H9 (cell line): Measurements from ENCODE around the gene JKAMP. TPM values are rescaled to one million over a fixed set of nuclear protein-coding genes. Genes with fewer than 3 reads are reported as not detected.

Source experiments
- DNase-seq: peaks from one replicate; pipeline ENCODE4 v3.0.0-alpha.2; 2017
- H2AFZ ChIP-seq: one replicate; pipeline ENCODE4 v1.6.1; 2013; ENCODE audit warnings: mild to moderate bottlenecking, low read length, control low read depth, moderate library complexity
- H2AK5ac ChIP-seq: 2 replicates; pipeline ENCODE4 v1.6.1; 2013; ENCODE audit warnings: low read length, control low read depth, mixed read lengths; ENCODE audit not compliant: insufficient read length
- H2BK120ac ChIP-seq: one replicate; pipeline ENCODE4 v1.6.1; 2013; ENCODE audit warnings: low read depth, mild to moderate bottlenecking, low read length, control low read depth, inconsistent platforms; ENCODE audit not compliant: poor library complexity, severe bottlenecking
- H2BK12ac ChIP-seq: 2 replicates; pipeline ENCODE4 v1.6.1; 2013; ENCODE audit warnings: low read length, control low read depth, mixed read lengths, low read depth; ENCODE audit not compliant: insufficient read length
- H2BK15ac ChIP-seq: 2 replicates; pipeline ENCODE4 v1.6.1; 2013; ENCODE audit warnings: low read depth, low read length, control low read depth
- H2BK20ac ChIP-seq: one replicate; pipeline ENCODE4 v1.6.1; 2013; ENCODE audit warnings: low read depth, mild to moderate bottlenecking, low read length, control low read depth, inconsistent platforms; ENCODE audit not compliant: poor library complexity, severe bottlenecking
- H2BK5ac ChIP-seq: 2 replicates; pipeline ENCODE4 v1.6.1; 2013; ENCODE audit warnings: low read length, control low read depth, mixed read lengths; ENCODE audit not compliant: insufficient read length
- H3K14ac ChIP-seq: 2 replicates; pipeline ENCODE4 v1.6.1; 2013; ENCODE audit warnings: low read length, control low read depth; ENCODE audit not compliant: insufficient read depth
- H3K18ac ChIP-seq: 2 replicates; pipeline ENCODE4 v1.6.1; 2013; ENCODE audit warnings: low read depth, mild to moderate bottlenecking, mixed read lengths, low read length, control low read depth; ENCODE audit not compliant: insufficient read length
- H3K23ac ChIP-seq: 2 replicates; pipeline ENCODE4 v1.6.1; 2013; ENCODE audit warnings: low read length, control low read depth, mixed read lengths, low read depth; ENCODE audit not compliant: insufficient read length
- H3K23me2 ChIP-seq: 2 replicates; pipeline ENCODE4 v1.6.1; 2013; ENCODE audit warnings: low read depth, mild to moderate bottlenecking, mixed read lengths, low read length, control low read depth; ENCODE audit not compliant: insufficient read length, poor library complexity, severe bottlenecking
- H3K27ac ChIP-seq: 2 replicates; pipeline ENCODE4 v1.5.1; 2013; ENCODE audit warnings: low read length, control low read depth, mixed read lengths, low read depth; ENCODE audit not compliant: insufficient read length
- H3K27me3 ChIP-seq: 2 replicates; pipeline ENCODE4 v1.6.1; 2013; ENCODE audit warnings: low read length, control low read depth, inconsistent platforms; ENCODE audit not compliant: insufficient read depth
- H3K4ac ChIP-seq: 2 replicates; pipeline ENCODE4 v1.6.1; 2013; ENCODE audit warnings: low read depth, mild to moderate bottlenecking, control low read depth, inconsistent platforms, low read length, moderate library complexity
- H3K4me1 ChIP-seq: 2 replicates; pipeline ENCODE4 v1.6.1; 2013; ENCODE audit warnings: low read length, control low read depth, inconsistent platforms; ENCODE audit not compliant: insufficient read depth
- H3K4me2 ChIP-seq: 2 replicates; pipeline ENCODE4 v1.6.1; 2013; ENCODE audit warnings: low read length, control low read depth, mixed read lengths; ENCODE audit not compliant: insufficient read length, insufficient read depth
- H3K56ac ChIP-seq: 2 replicates; pipeline ENCODE4 v1.6.1; 2013; ENCODE audit warnings: low read depth, mild to moderate bottlenecking, mixed read lengths, low read length, control low read depth; ENCODE audit not compliant: insufficient read length
- H3K79me1 ChIP-seq: 2 replicates; pipeline ENCODE4 v1.6.1; 2013; ENCODE audit warnings: low read depth, mild to moderate bottlenecking, moderate library complexity, low read length, control low read depth, inconsistent platforms; ENCODE audit not compliant: insufficient read depth, poor library complexity, severe bottlenecking
- H3K79me2 ChIP-seq: 2 replicates; pipeline ENCODE4 v1.6.1; 2013; ENCODE audit warnings: low read length, control low read depth, inconsistent platforms; ENCODE audit not compliant: insufficient read depth
- H3K9ac ChIP-seq: 2 replicates; pipeline ENCODE4 v1.6.1; 2013; ENCODE audit warnings: low read length, control low read depth, mixed read lengths; ENCODE audit not compliant: insufficient read length; ENCODE audit errors: extremely low read depth
- H3K9me3 ChIP-seq: one replicate; pipeline ENCODE4 v1.6.1; 2013; ENCODE audit warnings: low read depth, low read length, inconsistent platforms; ENCODE audit not compliant: control insufficient read depth
- H3T11ph ChIP-seq: one replicate; pipeline ENCODE4 v1.6.1; 2013; ENCODE audit warnings: mild to moderate bottlenecking, low read length, control low read depth, inconsistent platforms
- H4K20me1 ChIP-seq: one replicate; pipeline ENCODE4 v1.6.1; 2013; ENCODE audit not compliant: control insufficient read depth, insufficient read length, insufficient read depth
- H4K5ac ChIP-seq: 2 replicates; pipeline ENCODE4 v1.6.1; 2013; ENCODE audit warnings: low read depth, mild to moderate bottlenecking, mixed read lengths, low read length, control low read depth; ENCODE audit not compliant: insufficient read length
- H4K8ac ChIP-seq: replicated peaks from 2 replicates; pipeline ENCODE4 v1.6.1; 2013; ENCODE audit warnings: low read length, control low read depth, mixed read lengths, low read depth; ENCODE audit not compliant: insufficient read length
- H4K91ac ChIP-seq: 2 replicates; pipeline ENCODE4 v1.6.1; 2013; ENCODE audit warnings: low read depth, mild to moderate bottlenecking, moderate library complexity, mixed read lengths, low read length, control low read depth; ENCODE audit not compliant: insufficient read length
- H3K27ac Mint-ChIP-seq, 3 experiments: 2 replicates in 2 of 3; 3 replicates in 1 of 3; pipeline ENCODE4 v1.8.0; 2020 to 2021; ENCODE audit warnings: mixed read lengths in 3 of 3, mild to moderate bottlenecking in 1 of 3, moderate library complexity in 1 of 3
- H3K27me3 Mint-ChIP-seq: 2 replicates; pipeline ENCODE4 v1.8.0; 2021; ENCODE audit warnings: low read depth, mild to moderate bottlenecking, moderate library complexity, mixed read lengths
- H3K36me3 Mint-ChIP-seq, 3 experiments: 2 replicates in 2 of 3; 3 replicates in 1 of 3; pipeline ENCODE4 v1.8.0; 2020 to 2021; ENCODE audit warnings: low read depth in 3 of 3, mixed read lengths in 3 of 3; ENCODE audit not compliant: insufficient read depth in 1 of 3
- H3K4me1 Mint-ChIP-seq, 2 experiments: 2 replicates each; pipeline ENCODE4 v1.8.0; 2020; ENCODE audit warnings: mixed read lengths in 2 of 2
- H3K4me3 Mint-ChIP-seq, 2 experiments: 2 replicates in 1 of 2; 3 replicates in 1 of 2; pipeline ENCODE4 v1.8.0; 2020 to 2021; ENCODE audit warnings: mild to moderate bottlenecking in 2 of 2, mixed read lengths in 2 of 2, moderate library complexity in 1 of 2
- H3K9me3 Mint-ChIP-seq, 2 experiments: 2 replicates in 1 of 2; 3 replicates in 1 of 2; pipeline ENCODE4 v1.8.0; 2020; ENCODE audit warnings: mild to moderate bottlenecking in 2 of 2, mixed read lengths in 2 of 2, moderate library complexity in 1 of 2
- CTCF ChIP-seq: fragments of 200-600 bp; sonication (generic); conservative IDR thresholded peaks from 3 replicates; pipeline ENCODE4 v1.8.0; 2021; ENCODE audit warnings: antibody characterized with exemption, mild to moderate bottlenecking
- WGBS: extraction: QIAGEN DNeasy Blood & Tissue Kit; methylation state at CpG from one replicate; pipeline ENCODE4 v1.1.7; 2013; ENCODE audit warnings: missing lambda C conversion rate, low lambda C conversion rate, mixed read lengths; ENCODE audit not compliant: insufficient read length; ENCODE audit errors: extremely low coverage; 5-methylcytosine and 5-hydroxymethylcytosine counted together
- total RNA-seq: library from RNA; stranded (reverse); gene quantifications from 2 replicates; pipeline ENCODE4 v1.2.1, GENCODE V29; 2021

The JKAMP gene
- total RNA-seq, 1 experiment from 2014 or later: 33.8 TPM

- H3K4me2 ChIP-seq: no peak overlapping the region
- DNase-seq: no peak
- H3K14ac ChIP-seq: no peak overlapping the region
- H3K4me1 Mint-ChIP-seq: peaks cover 16 to 18% of the 10 kb centered on the region in 2 experiments
- no peaks in the 10 kb centered on the region for H3K4me1 ChIP-seq
- no peak overlapping the region; a peak in 1 of 5 replicates for H3K4me3 Mint-ChIP-seq
- no peaks in the 10 kb centered on the region for H3K27me3 Mint-ChIP-seq
- H2BK5ac ChIP-seq: no peak overlapping the region
- no peaks in the 10 kb centered on the region for H4K20me1 ChIP-seq
- H3K23me2 ChIP-seq: peaks cover 4% of the 10 kb centered on the region
- no peak overlapping the region for H3K18ac ChIP-seq
- no peak overlapping the region for H3K9ac ChIP-seq
- no peak overlapping the region for H3K23ac ChIP-seq
- H3K79me2 ChIP-seq: no peaks in the 10 kb centered on the region; the same call in 1 of the 2 replicates
- no peak overlapping the region for H3K56ac ChIP-seq
- no peak overlapping the region for H4K91ac ChIP-seq
- no CpG with 5 or more reads among the region's 1 CpG for WGBS
- no peak overlapping the region for H2BK20ac ChIP-seq
- H4K8ac ChIP-seq: no peak overlapping the region
- H3K36me3 Mint-ChIP-seq: peaks cover 5 to 17% (median 17%) of the 10 kb centered on the region in 3 experiments; a peak in 6 of 7 replicates
- H2AFZ ChIP-seq: no peak overlapping the region
- H2BK15ac ChIP-seq: no peak overlapping the region
- H2AK5ac ChIP-seq: no peak overlapping the region
- H2BK12ac ChIP-seq: no peak overlapping the region
- peak overlapping the region in 1 of 3 experiments; percentile 3; a peak in 1 of 7 replicates for H3K27ac Mint-ChIP-seq
- no peak overlapping the region for H3K4ac ChIP-seq
- H3T11ph ChIP-seq: no peak overlapping the region
- no peaks in the 10 kb centered on the region for H3K9me3 Mint-ChIP-seq
- no peaks in the 10 kb centered on the region for H3K9me3 ChIP-seq
- H3K79me1 ChIP-seq: no peaks in the 10 kb centered on the region
- H3K27ac ChIP-seq: no peak overlapping the region
- no peak overlapping the region for H4K5ac ChIP-seq
- no peak for TF ChIP-seq CTCF
- no peaks in the 10 kb centered on the region; the same call in 1 of the 2 replicates for H3K27me3 ChIP-seq
- H2BK120ac ChIP-seq: no peak overlapping the region
Measured at GRCh38 chr14:59480166-59480565, 4.2 kb upstream of the JKAMP start.
